Fibroblast of lung (primary cell): ENCODE results near the gene PARP9. TPM values are rescaled to one million over a fixed set of nuclear protein-coding genes. Genes with fewer than 3 reads are reported as not detected.

Experiments used
- DNase-seq, 2 donors: peaks; one replicate each; pipeline versions ENCODE4 v3.0.0 to v3.0.0-alpha.2; 2010; ENCODE audit warnings: low read depth in 2 of 2
- H2AFZ ChIP-seq: 2 replicates; pipeline ENCODE4 v1.5.1; 2012; ENCODE audit warnings: low read length, control low read depth, inconsistent platforms
- H3K27ac ChIP-seq: 2 replicates; pipeline ENCODE4 v1.5.1; 2011; ENCODE audit warnings: low read length, control low read depth; ENCODE audit not compliant: insufficient read depth
- H3K27me3 ChIP-seq: 2 replicates; pipeline ENCODE4 v1.5.1; 2011; ENCODE audit warnings: mild to moderate bottlenecking, low read length; ENCODE audit not compliant: control insufficient read depth, insufficient read depth
- H3K36me3 ChIP-seq: 2 replicates; pipeline ENCODE4 v1.5.1; 2011; ENCODE audit warnings: low read length; ENCODE audit not compliant: control insufficient read depth, insufficient read depth
- H3K4me1 ChIP-seq: 2 replicates; pipeline ENCODE4 v1.5.1; 2011; ENCODE audit warnings: low read length; ENCODE audit not compliant: control insufficient read depth, insufficient read depth; ENCODE audit errors: extremely low read depth
- H3K4me2 ChIP-seq: 2 replicates; pipeline ENCODE4 v1.5.1; 2011; ENCODE audit warnings: low read length, control low read depth; ENCODE audit not compliant: insufficient read depth; ENCODE audit errors: extremely low read depth
- H3K4me3 ChIP-seq, 4 experiments: fragments of 200-600 bp in 1 of 4; sonication (generic) in 1 of 4; replicated peaks in 1 of 4; 2 replicates each; pipeline ENCODE4 v1.5.1; 2011 to 2016; ENCODE audit warnings: low read length in 4 of 4, low read depth in 3 of 4, mild to moderate bottlenecking in 3 of 4, control low read depth in 2 of 4, inconsistent platforms in 1 of 4, mixed read lengths in 1 of 4; ENCODE audit not compliant: insufficient read depth in 1 of 4; ENCODE audit errors: control extremely low read depth in 1 of 4
- H3K79me2 ChIP-seq: 2 replicates; pipeline ENCODE4 v1.5.1; 2012; ENCODE audit warnings: mild to moderate bottlenecking, low read length, inconsistent platforms; ENCODE audit not compliant: control insufficient read depth, insufficient read depth
- H3K9ac ChIP-seq: 2 replicates; pipeline ENCODE4 v1.5.1; 2011; ENCODE audit warnings: mild to moderate bottlenecking, low read length, control low read depth; ENCODE audit not compliant: insufficient read depth
- H3K9me3 ChIP-seq: 2 replicates; pipeline ENCODE4 v1.5.1; 2012; ENCODE audit warnings: low read depth, low read length; ENCODE audit not compliant: control insufficient read depth, insufficient read depth
- H4K20me1 ChIP-seq: 2 replicates; pipeline ENCODE4 v1.5.1; 2011; ENCODE audit warnings: low read length; ENCODE audit not compliant: control insufficient read depth, insufficient read depth; ENCODE audit errors: extremely low read depth
- EZH2 ChIP-seq: IDR thresholded peaks from 2 replicates; pipeline ENCODE4 v1.5.1; 2012; ENCODE audit warnings: low read length, control low read depth, mild to moderate bottlenecking; ENCODE audit errors: missing control alignments
- polyA plus RNA-seq, 2 donors: library from polyadenylated mRNA; depleted of rRNA in 1 of 2; stranded (reverse) in 1 of 2; unstranded in 1 of 2; fragments of >200 nt; gene quantifications; 2 replicates each; pipeline ENCODE4 v1.2.1, GENCODE V29; 2011 to 2012; ENCODE audit warnings: missing spikeins in 1 of 2
- total RNA-seq: library from RNA; depleted of rRNA; stranded (reverse); fragments of >200 nt; gene quantifications from 2 replicates; pipeline ENCODE4 v1.2.1, GENCODE V29; 2014
- TF ChIP-seq, protein P1 (sequence below), 2 donors: IDR thresholded peaks in 1 of 2; conservative IDR thresholded peaks in 1 of 2; 1 replicate in 1 of 2; 2 replicates in 1 of 2; pipeline ENCODE4 v1.5.1; 2011 to 2012; ENCODE audit warnings: low read length in 2 of 2, control low read depth in 1 of 2, inconsistent platforms in 1 of 2, low read depth in 1 of 2, mild to moderate bottlenecking in 1 of 2

PARP9 gene
- total and polyA plus RNA-seq, 2 donors (not counting 1 experiment from before 2014, with no cell fraction given), result 50.0 to 56.0 TPM

- no peak for DNase-seq
- H3K4me3 ChIP-seq, result no peak overlapping the region
- TF ChIP-seq EZH2, result no peak
- TF ChIP-seq, protein P1, sequence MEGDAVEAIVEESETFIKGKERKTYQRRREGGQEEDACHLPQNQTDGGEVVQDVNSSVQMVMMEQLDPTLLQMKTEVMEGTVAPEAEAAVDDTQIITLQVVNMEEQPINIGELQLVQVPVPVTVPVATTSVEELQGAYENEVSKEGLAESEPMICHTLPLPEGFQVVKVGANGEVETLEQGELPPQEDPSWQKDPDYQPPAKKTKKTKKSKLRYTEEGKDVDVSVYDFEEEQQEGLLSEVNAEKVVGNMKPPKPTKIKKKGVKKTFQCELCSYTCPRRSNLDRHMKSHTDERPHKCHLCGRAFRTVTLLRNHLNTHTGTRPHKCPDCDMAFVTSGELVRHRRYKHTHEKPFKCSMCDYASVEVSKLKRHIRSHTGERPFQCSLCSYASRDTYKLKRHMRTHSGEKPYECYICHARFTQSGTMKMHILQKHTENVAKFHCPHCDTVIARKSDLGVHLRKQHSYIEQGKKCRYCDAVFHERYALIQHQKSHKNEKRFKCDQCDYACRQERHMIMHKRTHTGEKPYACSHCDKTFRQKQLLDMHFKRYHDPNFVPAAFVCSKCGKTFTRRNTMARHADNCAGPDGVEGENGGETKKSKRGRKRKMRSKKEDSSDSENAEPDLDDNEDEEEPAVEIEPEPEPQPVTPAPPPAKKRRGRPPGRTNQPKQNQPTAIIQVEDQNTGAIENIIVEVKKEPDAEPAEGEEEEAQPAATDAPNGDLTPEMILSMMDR (conservative IDR thresholded peaks at IDR 0.05 in 1 of 2, IDR thresholded peaks at IDR 0.05 in 1 of 2; ENCODE audit: low read depth in 1 of 2, low read length in 2 of 2), result no peak
- H3K9me3 ChIP-seq, result no peaks in the 10 kb centered on the region
- no peaks in the 10 kb centered on the region for H3K79me2 ChIP-seq
- H3K9ac ChIP-seq, result no peak overlapping the region
- no peaks in the 10 kb centered on the region for H3K4me1 ChIP-seq
- H3K36me3 ChIP-seq, result no peaks in the 10 kb centered on the region
- H3K27me3 ChIP-seq, result no peaks in the 10 kb centered on the region
- no peaks in the 10 kb centered on the region for H4K20me1 ChIP-seq
- H3K4me2 ChIP-seq, result no peak overlapping the region
- H2AFZ ChIP-seq, result no peak overlapping the region
- no peak overlapping the region for H3K27ac ChIP-seq
Observed at GRCh38 chr3:122594025-122594424, 29.9 kb upstream of the PARP9 start.

DNA sequence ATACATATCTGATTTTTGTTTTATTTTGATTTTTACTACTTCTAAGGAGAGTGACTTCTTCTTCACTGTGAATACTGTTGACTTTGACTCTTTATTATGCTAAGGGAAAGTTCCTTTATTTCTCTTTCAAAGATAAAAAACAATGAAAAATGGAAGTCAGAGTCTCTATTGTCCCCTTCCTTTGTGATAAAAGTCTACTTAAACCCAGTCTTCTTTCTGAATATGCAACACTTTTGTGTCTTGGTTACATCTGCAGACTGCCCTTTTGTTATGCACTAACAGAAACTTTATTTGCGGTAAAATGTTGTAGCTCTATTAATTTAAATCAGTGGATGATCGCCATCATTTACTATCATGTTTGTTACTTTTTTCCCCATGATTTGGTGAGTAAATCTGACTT lies 26.5 kb upstream of the PARP9 start:
- Histone ChIP-seq H3K9ac (no peak overlapping the region), H3K27ac (no peak overlapping the region), H3K79me2 (no peaks in the 10 kb centered on the region), H3K36me3 (no peaks in the 10 kb centered on the region), H3K4me1 (no peaks in the 10 kb centered on the region), H3K4me3 (no peak overlapping the region), H3K9me3 (no peaks in the 10 kb centered on the region), H2AFZ (no peak overlapping the region), H4K20me1 (no peaks in the 10 kb centered on the region), H3K27me3 (no peaks in the 10 kb centered on the region), H3K4me2 (no peak overlapping the region)
- DNase-seq, result no peak
- TF ChIP-seq, protein P1 (conservative IDR thresholded peaks at IDR 0.05 in 1 of 2, IDR thresholded peaks at IDR 0.05 in 1 of 2; ENCODE audit: low read depth in 1 of 2, low read length in 2 of 2), result no peak
- no peak for TF ChIP-seq EZH2

GRCh38 chr3:122589297-122589696 lies 25.2 kb upstream of the PARP9 start:
- no peaks in the 10 kb centered on the region for H4K20me1 ChIP-seq
- H3K36me3 ChIP-seq, result no peaks in the 10 kb centered on the region
- TF ChIP-seq, protein P1 (conservative IDR thresholded peaks at IDR 0.05 in 1 of 2, IDR thresholded peaks at IDR 0.05 in 1 of 2; ENCODE audit: low read depth in 1 of 2, low read length in 2 of 2), result no peak
- TF ChIP-seq EZH2, result no peak
- no peak overlapping the region for H3K4me3 ChIP-seq
- H3K9me3 ChIP-seq, result no peaks in the 10 kb centered on the region
- no peak overlapping the region for H3K4me2 ChIP-seq
- no peaks in the 10 kb centered on the region for H3K4me1 ChIP-seq
- no peak overlapping the region for H2AFZ ChIP-seq
- no peaks in the 10 kb centered on the region for H3K27me3 ChIP-seq
- H3K79me2 ChIP-seq, result no peaks in the 10 kb centered on the region
- no peak for DNase-seq
- H3K9ac ChIP-seq, result no peak overlapping the region
- H3K27ac ChIP-seq, result no peak overlapping the region
